LoVo (cell line): ENCODE data around the gene PAPPA2.
A peak's percentile ranks its signal among the peaks of the same experiment; 100 is the strongest.

Experiments
- DNase-seq: peaks from one replicate; pipeline ENCODE4 v3.0.0-alpha.2; 2016; ENCODE audit warnings: low spot score

PAPPA2 gene

GRCh38 chr1:176811511-176812288 lies 348.7 kb downstream of the PAPPA2 start:
- no peak for DNase-seq

GRCh38 chr1:176815621-176816020 lies 352.6 kb downstream of the PAPPA2 start:
- DNase-seq = no peak

- DNase-seq = no peak
Observed at GRCh38 chr1:176816232-176816631, 353.3 kb downstream of the PAPPA2 start.

- no peak for DNase-seq
Observed at GRCh38 chr1:176820391-176821031, 357.5 kb downstream of the PAPPA2 start.

GRCh38 chr1:176826265-176826664 lies 363.3 kb downstream of the PAPPA2 start:
- no peak for DNase-seq

- no peak for DNase-seq
Observed at GRCh38 chr1:176829261-176829660, 366.3 kb downstream of the PAPPA2 start.

- DNase-seq = no peak
Observed at GRCh38 chr1:176831150-176831549, 368.2 kb downstream of the PAPPA2 start.

GRCh38 chr1:176837708-176838107 lies 374.7 kb downstream of the PAPPA2 start:
- no peak for DNase-seq

GRCh38 chr1:176838276-176838995 lies 375.5 kb downstream of the PAPPA2 start:
- no peak for DNase-seq

- DNase-seq = no peak
Observed at GRCh38 chr1:176839216-176839615, 376.2 kb downstream of the PAPPA2 start.

GRCh38 chr1:176841238-176841637 lies 378.3 kb downstream of the PAPPA2 start:
- no peak for DNase-seq

- peak; percentile 3 for DNase-seq
Observed at GRCh38 chr1:176843352-176844297, 380.6 kb downstream of the PAPPA2 start.

- no peak for DNase-seq
Observed at GRCh38 chr1:176847052-176847451, 384.1 kb downstream of the PAPPA2 start.

- DNase-seq = no peak
Observed at GRCh38 chr1:176849281-176849680, 386.3 kb downstream of the PAPPA2 start.

- DNase-seq = no peak
Observed at GRCh38 chr1:176850871-176851270, 387.9 kb downstream of the PAPPA2 start.

- no peak for DNase-seq
Observed at GRCh38 chr1:176852124-176852523, 389.1 kb downstream of the PAPPA2 start.

GRCh38 chr1:176853503-176853902 lies 390.5 kb downstream of the PAPPA2 start:
- DNase-seq = no peak

GRCh38 chr1:176854121-176854520 lies 391.1 kb downstream of the PAPPA2 start:
- DNase-seq = no peak

- DNase-seq = no peak
Observed at GRCh38 chr1:176854758-176855745, 392.1 kb downstream of the PAPPA2 start.

GRCh38 chr1:176857632-176858031 lies 394.7 kb downstream of the PAPPA2 start:
- no peak for DNase-seq
